NCI-H1930 (cell line): ENCODE data around the gene TRIM50.
"Not testable (repeated sequence)": the region's sequence is repeated elsewhere in the genome, so short reads cannot be mapped to it uniquely, and the experiment has no call there.

Experiments
- DNase-seq, 2 experiments: peaks; one replicate each; lab custom pipeline; 2025; lab: John Stamatoyannopoulos, UW

Gene TRIM50

GRCh38 chr7:73350306-73351068, 22.6 kb upstream of the TRIM50 start:
- no peak for DNase-seq

GRCh38 chr7:73349763-73350162, 21.9 kb upstream of the TRIM50 start:
- no peak for DNase-seq

GRCh38 chr7:73345951-73346350, 18.1 kb upstream of the TRIM50 start:
- DNase-seq, result no peak

- no peak for DNase-seq
These were observed 17.7 kb upstream of the TRIM50 start for GRCh38 chr7:73345538-73345937.

- DNase-seq, result no peak
These were observed 15.9 kb upstream of the TRIM50 start for GRCh38 chr7:73343671-73344380.

GRCh38 chr7:73342645-73343044, 14.8 kb upstream of the TRIM50 start:
- DNase-seq, result no peak

- DNase-seq, result no peak
These were observed 14.0 kb upstream of the TRIM50 start for GRCh38 chr7:73341877-73342276.

GRCh38 chr7:73340514-73340913, 12.6 kb upstream of the TRIM50 start:
- no peak for DNase-seq

GRCh38 chr7:73338321-73338720, 10.4 kb upstream of the TRIM50 start:
- no peak for DNase-seq

GRCh38 chr7:73332447-73332846, 4.6 kb upstream of the TRIM50 start:
- DNase-seq, result no peak

GRCh38 chr7:73330772-73331171, 2.9 kb upstream of the TRIM50 start:
- no peak for DNase-seq

GRCh38 chr7:73329861-73330581, 2.1 kb upstream of the TRIM50 start:
- DNase-seq, result no peak

GRCh38 chr7:73328696-73329095, 814 bp upstream of the TRIM50 start:
- no peak for DNase-seq

GRCh38 chr7:73327449-73327848, 433 bp downstream of the TRIM50 start:
- DNase-seq, result not testable (repeated sequence)

- not testable (repeated sequence) for DNase-seq
These were observed 2.5 kb downstream of the TRIM50 start for GRCh38 chr7:73325424-73325823.

GRCh38 chr7:73324081-73324845, 3.6 kb downstream of the TRIM50 start:
- not testable (repeated sequence) for DNase-seq

GRCh38 chr7:73323434-73324080, 4.3 kb downstream of the TRIM50 start:
- DNase-seq, result not testable (repeated sequence)

- not testable (repeated sequence) for DNase-seq
These were observed 7.9 kb downstream of the TRIM50 start for GRCh38 chr7:73320009-73320408.

GRCh38 chr7:73319541-73319940, 8.3 kb downstream of the TRIM50 start:
- not testable (repeated sequence) for DNase-seq

- DNase-seq, result not testable (repeated sequence)
These were observed 9.2 kb downstream of the TRIM50 start for GRCh38 chr7:73318656-73319204.

- DNase-seq, result no peak
These were observed 11.4 kb downstream of the TRIM50 start for GRCh38 chr7:73316521-73316920.
